ENCODE measurements around the gene NOG.

GRCh38 chr17:56642424-56642823 is 48.9 kb downstream of the NOG start:
- TF ChIP-seq CTCF (IDR thresholded peaks at IDR 0.05): no peak
- no peak for TF ChIP-seq POLR2A (IDR thresholded peaks at IDR 0.05)

Measured in breast epithelium (tissue), 3 donors.